IPS-NIHi11 (cell line): ENCODE measurements around the gene TRIM38.
A peak's percentile ranks its signal among the peaks of the same experiment; 100 is the strongest.
"Not testable (repeated sequence)": the region's sequence is repeated elsewhere in the genome, so short reads cannot be mapped to it uniquely, and the experiment has no call there.

Experiments
- DNase-seq: peaks from one replicate; pipeline ENCODE4 v3.0.0; 2012; ENCODE audit warnings: mixed read lengths, low spot score

Gene TRIM38

GRCh38 chr6:25971187-25971821 is 8.7 kb downstream of the TRIM38 start:
- peak; percentile 33 for DNase-seq

DNA sequence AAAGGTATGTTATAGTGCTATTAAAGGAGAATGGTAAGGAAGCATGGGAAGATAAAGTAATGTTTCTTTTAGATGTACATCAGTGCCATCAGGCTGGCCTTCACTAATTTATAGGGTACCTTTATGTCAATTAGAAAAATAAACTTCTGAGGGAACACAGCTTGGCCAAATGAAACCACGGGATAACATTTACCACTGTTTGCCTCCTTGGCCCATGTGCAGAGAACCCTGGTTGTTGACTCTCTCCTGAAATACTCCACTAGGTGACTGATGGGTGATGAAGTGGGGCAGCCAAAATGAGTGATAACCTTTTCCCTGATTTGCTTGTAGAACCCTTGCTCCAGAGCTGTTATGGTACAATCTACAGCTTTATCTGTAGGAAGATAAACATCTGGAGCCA is 9.5 kb downstream of the TRIM38 start:
- no peak for DNase-seq

GRCh38 chr6:25972902-25973301 is 10.3 kb downstream of the TRIM38 start:
- no peak for DNase-seq

DNA sequence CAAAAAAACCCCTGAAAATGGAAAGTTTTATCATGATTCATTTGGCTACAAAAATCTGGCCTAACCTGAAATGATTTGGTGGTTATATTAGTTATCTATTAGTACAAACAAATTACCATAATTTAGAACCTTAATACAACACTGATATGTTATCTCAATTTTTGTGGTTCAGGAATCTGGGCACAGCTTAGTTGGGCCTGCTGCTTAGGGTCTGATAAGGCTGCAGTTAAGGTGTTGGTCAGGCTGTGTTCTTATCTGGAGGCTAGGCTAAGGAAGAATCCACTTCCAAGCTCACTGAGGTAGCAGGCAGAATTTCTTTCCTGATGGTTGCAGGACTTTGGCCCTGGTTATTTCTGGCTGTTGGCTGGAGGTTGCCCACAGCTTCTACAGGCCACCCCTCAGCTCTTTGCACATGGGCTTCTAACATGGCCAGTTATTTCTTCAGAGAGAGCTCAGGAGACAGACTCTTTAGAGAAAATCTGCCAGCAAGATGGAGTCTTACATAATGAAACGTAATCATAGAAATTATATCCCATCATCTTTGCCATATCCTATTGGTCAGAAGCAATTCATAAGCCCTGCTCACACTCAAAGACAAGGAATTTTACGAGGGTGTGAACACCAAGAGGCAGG is 11.4 kb downstream of the TRIM38 start:
- no peak for DNase-seq

- no peak for DNase-seq
These were observed 13.4 kb downstream of the TRIM38 start for GRCh38 chr6:25975923-25976560.

GRCh38 chr6:25980935-25981334 is 18.3 kb downstream of the TRIM38 start:
- no peak for DNase-seq

- DNase-seq, result no peak
These were observed 19.1 kb downstream of the TRIM38 start for GRCh38 chr6:25981568-25982263.

DNA sequence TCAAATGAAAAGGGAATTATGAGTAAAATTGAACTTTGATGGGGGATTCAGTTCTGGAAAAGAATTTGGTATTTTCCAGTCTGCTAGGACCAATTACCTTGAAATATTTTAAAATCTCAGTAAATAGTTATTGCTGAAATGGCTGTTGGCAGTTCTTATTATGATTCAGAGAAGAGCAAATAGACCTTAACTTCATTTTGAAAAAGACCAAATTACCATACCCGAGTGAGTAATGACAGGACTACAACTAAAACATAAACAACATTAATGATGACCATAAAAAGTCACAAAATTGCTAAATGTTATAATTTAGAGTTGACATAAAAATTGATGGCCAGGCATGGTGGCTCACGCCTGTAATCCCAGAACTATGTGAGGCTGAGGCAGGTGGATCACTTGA is 21.7 kb downstream of the TRIM38 start:
- no peak for DNase-seq

GRCh38 chr6:25987845-25988244 is 25.2 kb downstream of the TRIM38 start:
- DNase-seq, result peak; percentile 35

DNA sequence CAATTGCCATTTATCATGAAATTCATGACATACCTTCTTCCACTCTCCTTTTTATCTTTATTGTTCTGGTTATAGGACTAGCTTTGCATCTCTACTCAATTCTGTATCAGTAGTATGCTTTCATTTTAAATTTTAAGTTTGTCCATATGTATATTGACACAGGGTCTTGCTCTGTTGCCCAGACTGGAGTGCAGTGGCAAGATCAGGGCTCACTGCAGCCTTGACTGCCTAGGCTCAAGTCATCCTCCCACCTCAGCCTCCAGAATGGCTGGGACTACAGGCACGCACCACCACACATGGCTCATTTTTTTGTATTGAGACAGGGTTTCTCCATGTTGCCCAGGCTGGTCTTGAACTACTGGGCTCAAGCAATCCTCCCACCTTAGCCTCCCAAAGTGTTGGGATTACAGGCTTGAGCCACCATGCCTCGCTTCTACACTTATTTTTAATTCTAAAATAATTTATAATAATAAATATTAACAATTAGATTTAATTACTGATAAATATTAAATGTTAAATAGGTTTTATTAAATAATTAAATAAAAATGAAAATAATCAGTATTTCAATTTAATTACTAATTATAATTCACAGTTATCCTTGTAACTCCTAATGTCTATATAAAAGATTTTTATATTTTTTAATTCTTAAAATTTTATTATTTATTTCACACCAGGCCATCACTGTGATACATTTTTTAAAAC is 27.7 kb downstream of the TRIM38 start:
- DNase-seq, result no peak

GRCh38 chr6:25991785-25992412 is 29.3 kb downstream of the TRIM38 start:
- peak; percentile 54 for DNase-seq

GRCh38 chr6:25992413-25993340 is 30.1 kb downstream of the TRIM38 start:
- peak; percentile 94 for DNase-seq

GRCh38 chr6:25993341-25993684 is 30.7 kb downstream of the TRIM38 start:
- DNase-seq, result not testable (repeated sequence)

DNA sequence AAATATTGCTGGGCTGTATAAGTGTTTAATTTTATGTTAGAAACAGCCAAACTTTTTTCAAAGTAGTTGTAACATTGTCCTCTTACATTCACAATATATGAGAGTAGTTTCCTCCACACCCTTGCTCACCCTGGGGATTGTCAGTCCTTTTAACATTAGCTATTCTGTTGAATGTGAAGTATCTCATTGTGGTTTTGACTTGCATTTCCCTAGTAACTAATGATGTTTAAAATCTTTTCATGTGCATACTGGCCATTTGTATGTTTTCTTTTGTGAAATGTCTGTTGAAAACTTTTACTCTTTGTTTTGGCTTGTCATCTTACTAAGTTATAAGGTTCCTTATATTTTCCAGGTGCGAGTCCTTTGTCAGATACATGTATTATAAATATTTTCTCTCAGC is 32.9 kb downstream of the TRIM38 start:
- DNase-seq, result no peak

GRCh38 chr6:25997921-25998320 is 35.3 kb downstream of the TRIM38 start:
- no peak for DNase-seq

GRCh38 chr6:25998379-25998778 is 35.8 kb downstream of the TRIM38 start:
- no peak for DNase-seq

DNA sequence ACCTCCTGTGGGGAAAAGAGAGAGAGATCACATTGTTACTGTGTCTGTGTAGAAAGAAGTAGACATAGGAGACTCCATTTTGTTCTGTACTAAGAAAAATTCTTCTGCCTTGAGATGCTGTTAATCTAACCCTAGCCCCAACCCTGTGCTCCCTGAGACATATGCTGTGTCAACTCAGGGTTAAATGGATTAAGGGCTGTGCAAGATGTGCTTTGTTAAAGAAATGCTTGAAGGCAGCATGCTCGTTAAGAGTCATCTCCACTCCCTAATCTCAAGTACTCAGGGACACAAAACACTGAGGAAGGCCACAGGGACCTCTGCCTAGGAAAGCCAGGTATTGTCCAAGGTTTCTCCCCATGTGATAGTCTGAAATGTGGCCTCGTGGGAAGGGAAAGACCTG is 36.6 kb downstream of the TRIM38 start:
- DNase-seq, result not testable (repeated sequence)

DNA sequence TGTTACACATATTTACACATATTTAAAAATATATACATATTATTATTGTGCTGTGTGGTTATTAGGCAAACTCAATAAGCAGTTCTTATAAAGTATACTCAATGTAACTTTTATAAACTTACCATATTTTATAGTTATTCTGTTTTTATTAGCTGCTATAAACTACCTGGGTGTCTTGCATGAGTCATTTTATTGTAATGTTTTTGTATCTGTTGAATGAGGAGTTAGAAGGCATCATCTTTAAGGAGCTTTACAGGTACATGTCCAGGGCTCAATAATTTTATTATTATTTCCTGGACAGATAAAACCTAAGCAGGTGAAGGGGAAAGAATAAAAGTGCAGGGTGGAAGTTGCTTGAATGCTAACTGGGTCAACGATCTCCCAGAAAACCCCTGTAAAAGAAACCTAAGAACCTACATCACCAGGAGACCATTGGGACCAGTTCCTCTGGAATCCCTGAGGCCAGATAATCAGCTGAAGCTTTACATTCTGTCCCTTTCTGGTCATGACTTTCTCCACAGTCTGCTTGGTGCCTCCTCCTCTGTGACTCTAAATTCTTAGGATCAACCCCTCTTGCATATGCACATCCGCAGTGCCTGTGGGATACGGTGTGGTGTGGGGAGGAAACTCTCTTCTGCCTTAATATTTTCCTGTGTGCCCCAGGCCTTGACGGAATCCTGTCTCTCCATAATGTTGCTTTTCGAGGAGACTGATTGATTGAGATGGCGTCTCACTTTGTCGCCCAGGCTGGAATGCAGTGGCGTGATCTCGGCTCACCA is 38.0 kb downstream of the TRIM38 start:
- DNase-seq, result no peak

- peak; percentile 71 for DNase-seq
These were observed 40.6 kb downstream of the TRIM38 start for GRCh38 chr6:26003102-26003694.
